ENCODE results near the gene VAPA.
A peak's percentile ranks its signal among the peaks of the same experiment; 100 is the strongest.

VAPA gene

GRCh38 chr18:10003281-10003680, 89.5 kb downstream of the VAPA start:
- DNase-seq (ENCODE audit: low spot score), result no peak

DNA sequence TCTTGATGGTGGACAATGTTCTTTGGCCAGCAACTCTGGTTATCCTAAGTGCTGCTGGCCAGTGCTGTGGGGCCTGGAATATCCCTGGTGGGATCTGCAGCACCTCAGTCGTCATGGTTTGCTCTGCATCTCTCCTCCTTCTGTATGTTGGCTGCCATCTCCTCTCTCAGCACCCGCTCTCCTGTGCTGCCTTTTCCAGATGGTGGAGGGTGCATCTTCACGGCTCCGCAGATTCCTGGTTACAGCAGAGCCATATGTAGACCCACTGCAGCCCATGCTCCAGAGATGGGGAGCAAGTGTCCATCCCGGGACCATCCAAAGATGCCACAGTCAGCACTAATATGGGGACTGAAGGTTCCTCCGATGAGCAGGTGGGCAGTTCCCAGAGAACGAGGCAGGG, 90.0 kb downstream of the VAPA start:
- DNase-seq (ENCODE audit: low spot score), result no peak

DNA sequence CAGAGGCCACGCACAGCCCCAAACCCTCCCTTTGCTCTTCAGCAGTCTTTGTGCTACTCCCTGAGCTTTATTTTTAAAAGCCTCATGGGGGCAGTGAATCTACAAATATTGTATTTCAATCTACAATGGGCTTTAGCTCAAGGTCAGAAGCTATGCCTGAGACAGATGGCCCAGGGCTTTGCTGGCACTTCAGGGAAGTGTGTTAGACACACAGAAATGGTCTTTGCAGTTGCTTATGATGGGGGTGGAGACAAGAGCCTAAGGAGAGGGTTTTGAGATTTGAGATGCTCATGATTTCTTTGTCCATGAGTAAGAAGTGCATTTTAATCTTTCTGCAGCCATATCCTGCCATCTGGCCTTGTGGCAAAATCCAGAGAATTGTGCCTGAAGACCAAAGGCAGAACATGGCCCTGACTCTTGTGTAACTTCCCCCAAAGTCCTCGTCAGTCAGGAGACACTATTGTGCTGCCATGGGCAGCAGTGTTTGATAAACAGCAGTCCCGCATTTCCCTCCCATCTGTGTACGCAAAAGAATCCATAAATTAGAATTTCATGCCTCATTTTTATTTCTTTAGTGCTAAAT, 92.6 kb downstream of the VAPA start:
- DNase-seq (ENCODE audit: low spot score), result peak; percentile 86

GRCh38 chr18:10008006-10008647, 94.3 kb downstream of the VAPA start:
- DNase-seq (ENCODE audit: low spot score), result no peak

All from SW480 (cell line).